Upper lobe of right lung (tissue), 1 donor: Measurements from ENCODE around the gene PTPRG. TPM values are rescaled to one million over a fixed set of nuclear protein-coding genes. Genes with fewer than 3 reads are reported as not detected.

Source experiments
- ATAC-seq: fragments of 200-7000 bp; cut with Tn5 transposase; one replicate; pipeline ENCODE4 v1.9.1; 2020; ENCODE audit warnings: mild to moderate bottlenecking, moderate library complexity
- DNase-seq: peaks from one replicate; pipeline ENCODE4 v3.0.0-alpha.2; 2020
- H3K27ac ChIP-seq: fragments of 200-600 bp; one replicate; pipeline ENCODE4 v1.8.0; 2022
- H3K27me3 ChIP-seq: fragments of 200-600 bp; one replicate; pipeline ENCODE4 v1.8.0; 2022; ENCODE audit warnings: mild to moderate bottlenecking
- H3K36me3 ChIP-seq: fragments of 200-600 bp; one replicate; pipeline ENCODE4 v1.8.0; 2022
- H3K4me1 ChIP-seq: fragments of 200-600 bp; one replicate; pipeline ENCODE4 v1.8.0; 2022
- H3K4me3 ChIP-seq: fragments of 200-600 bp; one replicate; pipeline ENCODE4 v1.8.0; 2022; ENCODE audit warnings: mild to moderate bottlenecking
- H3K9me3 ChIP-seq: fragments of 200-600 bp; one replicate; pipeline ENCODE4 v1.8.0; 2022
- CTCF ChIP-seq: fragments of 200-600 bp; IDR thresholded peaks from one replicate; pipeline ENCODE4 v1.8.0; 2022; ENCODE audit warnings: antibody characterized with exemption
- intact Hi-C: fragments of 100-400 bp; cut with DNase I; formaldehyde crosslinking; loops from one replicate; pipeline ENCODE4 v1.11.0; 2022
- total RNA-seq: library from RNA; stranded (reverse); fragmentation: NEBNext Ultra II Directional; extraction: Animal tissue kit (Norgen Biotek cat#: 25700); gene quantifications from one replicate; pipeline ENCODE4 v1.2.1, GENCODE V29; 2021
- donor health status: DM: no; HTN: yes; CAD: no; lungs with severe emphysema.

The PTPRG gene
- total RNA-seq, 1 donor from 2014 or later = 86.7 TPM

- Histone ChIP-seq H3K27me3 (no peaks in the 10 kb centered on the region), H3K9me3 (peaks cover 5% of the 10 kb centered on the region), H3K27ac (no peak overlapping the region), H3K4me3 (no peak overlapping the region), H3K36me3 (no peaks in the 10 kb centered on the region), H3K4me1 (peaks cover 18% of the 10 kb centered on the region)
- ATAC-seq (no peak), DNase-seq (no peak)
- no peak for TF ChIP-seq CTCF
- intact Hi-C loops = no loop called here
These were observed 85.6 kb downstream of the PTPRG start for GRCh38 chr3:61646851-61647525.

GRCh38 chr3:61648481-61648880 is 87.1 kb downstream of the PTPRG start:
- Histone ChIP-seq H3K27me3 (no peaks in the 10 kb centered on the region), H3K27ac (no peak overlapping the region), H3K4me3 (no peak overlapping the region), H3K9me3 (peaks cover 5% of the 10 kb centered on the region), H3K36me3 (no peaks in the 10 kb centered on the region), H3K4me1 (peaks cover 18% of the 10 kb centered on the region)
- intact Hi-C loops = no loop called here
- no peak for TF ChIP-seq CTCF
- no peak for ATAC-seq
- DNase-seq = no peak

GRCh38 chr3:61649381-61650170 is 88.2 kb downstream of the PTPRG start:
- peaks cover 5% of the 10 kb centered on the region for H3K9me3 ChIP-seq
- no peak overlapping the region for H3K27ac ChIP-seq
- H3K36me3 ChIP-seq = no peaks in the 10 kb centered on the region
- H3K27me3 ChIP-seq = no peaks in the 10 kb centered on the region
- intact Hi-C loops = no loop called here
- ATAC-seq (no peak), DNase-seq (no peak)
- TF ChIP-seq CTCF = no peak
- peaks cover 18% of the 10 kb centered on the region for H3K4me1 ChIP-seq
- H3K4me3 ChIP-seq = no peak overlapping the region

GRCh38 chr3:61650276-61650675 is 88.9 kb downstream of the PTPRG start:
- Histone ChIP-seq H3K4me1 (peaks cover 15% of the 10 kb centered on the region), H3K4me3 (no peak overlapping the region), H3K27ac (no peak overlapping the region), H3K27me3 (no peaks in the 10 kb centered on the region), H3K9me3 (peaks cover 1% of the 10 kb centered on the region), H3K36me3 (no peaks in the 10 kb centered on the region)
- DNase-seq = no peak
- intact Hi-C loops = no loop called here
- TF ChIP-seq CTCF = no peak
- ATAC-seq = no peak

GRCh38 chr3:61650719-61651410 is 89.5 kb downstream of the PTPRG start:
- no peak for TF ChIP-seq CTCF
- H3K27ac ChIP-seq = no peak overlapping the region
- no peaks in the 10 kb centered on the region for H3K36me3 ChIP-seq

More at GRCh38 chr3:61650719-61651410, 89.5 kb downstream of the PTPRG start:
- ATAC-seq = no peak
- no peaks in the 10 kb centered on the region for H3K27me3 ChIP-seq
- H3K9me3 ChIP-seq = no peaks in the 10 kb centered on the region
- H3K4me3 ChIP-seq = no peak overlapping the region
- H3K4me1 ChIP-seq = peaks cover 15% of the 10 kb centered on the region
- intact Hi-C loops = no loop called here
- DNase-seq = no peak
